A549 (cell line): ENCODE measurements around the gene NSRP1.

ENCODE experiments used
- EP300 ChIP-seq, 2 experiments: fragments of >200 bp; sonication (Bioruptor Twin); formaldehyde crosslinking; IDR thresholded peaks; 2 replicates in 1 of 2; 3 replicates in 1 of 2; pipeline ENCODE4 v1.6.1; 2016 to 2017
- TF ChIP-seq, protein P1 (sequence below): fragments of >200 bp; sonication (Bioruptor Twin); formaldehyde crosslinking; IDR thresholded peaks from 3 replicates; pipeline ENCODE4 v1.5.1; 2016

DNA sequence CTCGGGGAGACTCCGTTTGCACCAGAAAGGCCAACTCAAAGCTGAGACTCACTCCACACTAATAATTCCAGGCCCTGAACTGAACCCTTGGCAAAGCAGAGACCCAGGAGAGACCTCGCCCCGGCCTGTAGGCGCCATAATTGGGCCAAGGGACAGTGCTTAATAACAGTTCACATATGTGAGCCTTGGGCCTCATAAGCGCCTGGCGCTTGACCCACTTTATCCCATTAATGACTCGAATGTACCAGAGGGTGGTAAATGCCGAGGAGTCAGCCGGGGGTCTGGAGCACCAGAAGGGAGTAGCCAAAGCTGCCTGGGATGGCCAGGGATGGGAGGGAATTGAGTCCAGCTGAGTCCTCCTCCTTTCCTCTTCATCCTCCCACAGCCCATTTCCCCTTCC, 94.3 kb downstream of the NSRP1 start:
- TF ChIP-seq, protein P1, sequence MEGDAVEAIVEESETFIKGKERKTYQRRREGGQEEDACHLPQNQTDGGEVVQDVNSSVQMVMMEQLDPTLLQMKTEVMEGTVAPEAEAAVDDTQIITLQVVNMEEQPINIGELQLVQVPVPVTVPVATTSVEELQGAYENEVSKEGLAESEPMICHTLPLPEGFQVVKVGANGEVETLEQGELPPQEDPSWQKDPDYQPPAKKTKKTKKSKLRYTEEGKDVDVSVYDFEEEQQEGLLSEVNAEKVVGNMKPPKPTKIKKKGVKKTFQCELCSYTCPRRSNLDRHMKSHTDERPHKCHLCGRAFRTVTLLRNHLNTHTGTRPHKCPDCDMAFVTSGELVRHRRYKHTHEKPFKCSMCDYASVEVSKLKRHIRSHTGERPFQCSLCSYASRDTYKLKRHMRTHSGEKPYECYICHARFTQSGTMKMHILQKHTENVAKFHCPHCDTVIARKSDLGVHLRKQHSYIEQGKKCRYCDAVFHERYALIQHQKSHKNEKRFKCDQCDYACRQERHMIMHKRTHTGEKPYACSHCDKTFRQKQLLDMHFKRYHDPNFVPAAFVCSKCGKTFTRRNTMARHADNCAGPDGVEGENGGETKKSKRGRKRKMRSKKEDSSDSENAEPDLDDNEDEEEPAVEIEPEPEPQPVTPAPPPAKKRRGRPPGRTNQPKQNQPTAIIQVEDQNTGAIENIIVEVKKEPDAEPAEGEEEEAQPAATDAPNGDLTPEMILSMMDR = no peak
- no peak for TF ChIP-seq EP300 (IDR thresholded peaks at IDR 0.05)
